Right atrium auricular region (tissue), 2 donors: Measurements from ENCODE around the gene FIGNL1. TPM values are rescaled to one million over a fixed set of nuclear protein-coding genes. Genes with fewer than 3 reads are reported as not detected.
"Not testable (repeated sequence)": the region's sequence is repeated elsewhere in the genome, so short reads cannot be mapped to it uniquely, and the experiment has no call there.

Experiments
- DNase-seq: peaks from one replicate; pipeline ENCODE4 v3.0.0-alpha.2; 2019; ENCODE audit warnings: low spot score
- H3K27ac ChIP-seq, 2 donors: fragments of 200-600 bp; sonication (generic); 1 replicate in 1 of 2; 2 replicates in 1 of 2; pipeline ENCODE4 v1.5.1; 2016 to 2019
- H3K27me3 ChIP-seq, 2 donors: fragments of 200-600 bp; sonication (generic); one replicate each; pipeline versions ENCODE4 v1.5.1 to v1.6.0; 2017 to 2019
- H3K36me3 ChIP-seq: fragments of 200-600 bp; sonication (generic); one replicate; pipeline ENCODE4 v1.5.1; 2016
- H3K4me1 ChIP-seq, 2 donors: fragments of 200-600 bp; sonication (generic); one replicate each; pipeline versions ENCODE4 v1.5.1 to v1.6.0; 2017 to 2019
- H3K4me3 ChIP-seq, 2 donors: fragments of 200-600 bp; sonication (generic); 1 replicate in 1 of 2; 2 replicates in 1 of 2; pipeline ENCODE4 v1.5.1; 2017 to 2019; ENCODE audit warnings: mild to moderate bottlenecking in 1 of 2, moderate library complexity in 1 of 2
- H3K9me3 ChIP-seq, 2 donors: fragments of 200-600 bp; sonication (generic); one replicate each; pipeline ENCODE4 v1.5.1; 2019
- CTCF ChIP-seq, 2 donors: fragments of 200-600 bp; sonication (generic); IDR thresholded peaks; one replicate each; pipeline ENCODE4 v1.5.1; 2019; ENCODE audit warnings: antibody characterized with exemption in 2 of 2
- total RNA-seq, 2 donors: library from RNA; depleted of rRNA; stranded (reverse); fragments of >200 nt; gene quantifications; one replicate each; pipeline ENCODE4 v1.1.0, GENCODE V29; 2016

Gene FIGNL1
- total RNA-seq, 2 donors from 2014 or later = 4.7 TPM

GRCh38 chr7:50462361-50462760, 12.2 kb upstream of the FIGNL1 start:
- Histone ChIP-seq H3K4me3 (no peak overlapping the region), H3K27me3 (no peaks in the 10 kb centered on the region), H3K27ac (no peak overlapping the region), H3K9me3 (no peaks in the 10 kb centered on the region), H3K4me1 (no peaks in the 10 kb centered on the region), H3K36me3 (no peaks in the 10 kb centered on the region)
- no peak for DNase-seq
- TF ChIP-seq CTCF (IDR thresholded peaks at IDR 0.05) = no peak

GRCh38 chr7:50461695-50462094, 11.5 kb upstream of the FIGNL1 start:
- Histone ChIP-seq H3K27ac (no peak overlapping the region), H3K4me3 (no peak overlapping the region), H3K4me1 (no peaks in the 10 kb centered on the region), H3K36me3 (no peaks in the 10 kb centered on the region), H3K27me3 (no peaks in the 10 kb centered on the region), H3K9me3 (no peaks in the 10 kb centered on the region)
- no peak for DNase-seq
- TF ChIP-seq CTCF (IDR thresholded peaks at IDR 0.05) = no peak

- not testable (repeated sequence) for H3K27ac ChIP-seq, H3K9me3 ChIP-seq, DNase-seq, H3K36me3 ChIP-seq, H3K4me1 ChIP-seq, H3K27me3 ChIP-seq, H3K4me3 ChIP-seq
Measured at GRCh38 chr7:50459183-50459582, 9.0 kb upstream of the FIGNL1 start.

GRCh38 chr7:50458651-50459050, 8.5 kb upstream of the FIGNL1 start:
- H3K4me1 ChIP-seq, H3K4me3 ChIP-seq, H3K27me3 ChIP-seq, H3K36me3 ChIP-seq, H3K9me3 ChIP-seq, DNase-seq, H3K27ac ChIP-seq: not testable (repeated sequence)

- TF ChIP-seq CTCF (IDR thresholded peaks at IDR 0.05) = no peak
- no peaks in the 10 kb centered on the region for H3K9me3 ChIP-seq
- H3K4me3 ChIP-seq = no peak overlapping the region
- H3K4me1 ChIP-seq = no peaks in the 10 kb centered on the region
- no peak overlapping the region for H3K27ac ChIP-seq
- H3K27me3 ChIP-seq = no peaks in the 10 kb centered on the region
- H3K36me3 ChIP-seq = no peaks in the 10 kb centered on the region
- no peak for DNase-seq
Measured at GRCh38 chr7:50456371-50457123, 6.4 kb upstream of the FIGNL1 start.

GRCh38 chr7:50455658-50456057, 5.5 kb upstream of the FIGNL1 start:
- H3K4me1 ChIP-seq = peaks cover 0 to 4% of the 10 kb centered on the region in 2 donors
- no peaks in the 10 kb centered on the region for H3K27me3 ChIP-seq
- no peaks in the 10 kb centered on the region for H3K9me3 ChIP-seq
- no peak overlapping the region for H3K27ac ChIP-seq
- no peaks in the 10 kb centered on the region for H3K36me3 ChIP-seq
- DNase-seq = no peak
- no peak for TF ChIP-seq CTCF (IDR thresholded peaks at IDR 0.05)
- no peak overlapping the region for H3K4me3 ChIP-seq

GRCh38 chr7:50454968-50455367, 4.8 kb upstream of the FIGNL1 start:
- no peak for TF ChIP-seq CTCF (IDR thresholded peaks at IDR 0.05)
- H3K27me3 ChIP-seq = no peaks in the 10 kb centered on the region

More at GRCh38 chr7:50454968-50455367, 4.8 kb upstream of the FIGNL1 start:
- no peaks in the 10 kb centered on the region for H3K9me3 ChIP-seq
- peaks cover 0 to 6% of the 10 kb centered on the region in 2 donors for H3K4me1 ChIP-seq
- no peak for DNase-seq
- H3K4me3 ChIP-seq = no peak overlapping the region
- no peaks in the 10 kb centered on the region for H3K36me3 ChIP-seq
- no peak overlapping the region for H3K27ac ChIP-seq
